Activated naive CD8-positive, alpha-beta T cell treated with anti-CD3 and anti-CD28 coated beads, Interleukin-2, amount 10 ng/mL, durations not matched to agents 7 days and 5 days (primary cell): Measurements from ENCODE around the gene NUDT7. TPM values are rescaled to one million over a fixed set of nuclear protein-coding genes. Genes with fewer than 3 reads are reported as not detected.

Source experiments
- ATAC-seq: fragments of 150-1000 bp; cut with Tn5 transposase; one replicate; pipeline ENCODE4 v1.10.0; 2021; ENCODE audit warnings: low read depth, moderate library complexity
- POLR2A ChIA-PET: fragments of 350-600 bp; sonication (Branson Sonifier 250); formaldehyde crosslinking; loops from one replicate; lab custom pipeline; 2021; ENCODE audit warnings: antibody characterized with exemption; lab: Charles Lee
- DNase-seq: peaks from one replicate; pipeline ENCODE4 v3.0.0; 2021
- H3K27ac Mint-ChIP-seq: one replicate; pipeline ENCODE4 v1.8.0; 2022; ENCODE audit warnings: mild to moderate bottlenecking, mixed read lengths
- H3K27me3 Mint-ChIP-seq: one replicate; pipeline ENCODE4 v1.8.0; 2022; ENCODE audit warnings: mild to moderate bottlenecking, moderate library complexity, mixed read lengths
- H3K36me3 Mint-ChIP-seq: one replicate; pipeline ENCODE4 v1.8.0; 2021; ENCODE audit warnings: mild to moderate bottlenecking, mixed read lengths
- H3K4me1 Mint-ChIP-seq: one replicate; pipeline ENCODE4 v1.8.0; 2021; ENCODE audit warnings: mixed read lengths
- H3K4me3 Mint-ChIP-seq: one replicate; pipeline ENCODE4 v1.8.0; 2022; ENCODE audit warnings: mild to moderate bottlenecking, moderate library complexity, mixed read lengths
- H3K9me3 Mint-ChIP-seq: one replicate; pipeline ENCODE4 v1.8.0; 2021; ENCODE audit warnings: mixed read lengths
- total RNA-seq, 2 experiments: library from RNA; stranded (reverse); gene quantifications; one replicate each; pipeline ENCODE4 v1.2.3, GENCODE V29; 2021

NUDT7 gene
- total RNA-seq, 2 experiments from 2014 or later = 4.1 to 4.5 TPM

GRCh38 chr16:77739559-77739892 lies 17.2 kb downstream of the NUDT7 start:
- H3K36me3 Mint-ChIP-seq = peaks cover 2% of the 10 kb centered on the region
- POLR2A ChIA-PET = no interaction called here
- H3K9me3 Mint-ChIP-seq = peaks cover 4% of the 10 kb centered on the region
- ATAC-seq (no peak), DNase-seq (no peak)
- peaks cover 5% of the 10 kb centered on the region for H3K4me1 Mint-ChIP-seq
- no peak overlapping the region for H3K4me3 Mint-ChIP-seq
- H3K27me3 Mint-ChIP-seq = no peaks in the 10 kb centered on the region
- H3K27ac Mint-ChIP-seq = no peak overlapping the region

DNA sequence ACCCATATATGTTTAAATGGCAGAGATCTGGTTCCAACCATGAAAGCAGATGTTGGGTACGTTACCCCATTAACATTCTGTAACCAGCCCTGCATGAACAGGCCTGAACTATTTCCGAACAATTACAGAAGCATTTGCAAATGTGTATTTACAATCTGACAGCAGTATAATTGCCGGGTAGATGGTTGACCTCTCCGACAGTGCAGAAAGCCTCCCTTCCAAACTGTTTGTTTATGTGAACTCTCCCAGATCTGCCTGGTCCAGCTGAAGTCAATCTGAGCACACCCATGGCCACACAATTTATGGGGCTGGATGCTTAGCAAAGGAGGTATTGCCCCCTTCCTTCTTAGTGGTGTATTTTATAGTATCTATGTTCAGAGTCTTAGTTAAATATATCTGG lies 21.8 kb downstream of the NUDT7 start:
- Mint-ChIP-seq H3K36me3 (no peaks in the 10 kb centered on the region), H3K4me3 (no peak overlapping the region), H3K9me3 (no peaks in the 10 kb centered on the region), H3K27ac (no peak overlapping the region), H3K4me1 (no peaks in the 10 kb centered on the region), H3K27me3 (peaks cover 11% of the 10 kb centered on the region)
- POLR2A ChIA-PET = no interaction called here
- no peak for ATAC-seq
- no peak for DNase-seq

DNA sequence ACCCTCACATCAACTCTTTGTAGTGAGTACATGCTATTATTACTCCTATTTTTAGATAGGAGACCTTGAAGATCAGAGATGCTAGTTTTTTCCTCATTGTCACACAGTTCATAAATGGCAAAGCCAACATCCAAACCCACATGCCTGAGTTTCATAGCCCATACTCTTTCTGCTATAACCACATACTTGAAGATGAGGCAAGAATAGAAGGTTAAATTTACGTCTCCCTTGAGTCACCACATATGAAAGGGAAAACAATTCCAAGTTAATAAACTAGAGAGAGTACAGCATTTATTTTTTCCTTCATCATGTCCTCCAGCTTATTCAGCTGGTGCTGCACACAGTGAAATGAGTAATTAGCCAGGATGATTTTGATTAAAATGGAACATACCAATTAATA lies 23.7 kb downstream of the NUDT7 start:
- ATAC-seq = no peak
- POLR2A ChIA-PET = no interaction called here
- no peak overlapping the region for H3K27ac Mint-ChIP-seq

GRCh38 chr16:77748421-77749005 lies 26.2 kb downstream of the NUDT7 start:
- POLR2A ChIA-PET = no interaction called here
- Mint-ChIP-seq H3K27me3 (peaks cover 21% of the 10 kb centered on the region), H3K27ac (no peak overlapping the region), H3K4me1 (no peaks in the 10 kb centered on the region), H3K9me3 (no peaks in the 10 kb centered on the region), H3K4me3 (no peak overlapping the region), H3K36me3 (no peaks in the 10 kb centered on the region)
- DNase-seq (no peak), ATAC-seq (no peak)

More for the DNA sequence above, 23.7 kb downstream of the NUDT7 start:
- no peak for DNase-seq
- Mint-ChIP-seq H3K4me1 (no peaks in the 10 kb centered on the region), H3K27me3 (peaks cover 14% of the 10 kb centered on the region), H3K36me3 (no peaks in the 10 kb centered on the region), H3K9me3 (no peaks in the 10 kb centered on the region), H3K4me3 (no peak overlapping the region)

GRCh38 chr16:77749415-77749814 lies 27.1 kb downstream of the NUDT7 start:
- Mint-ChIP-seq H3K4me3 (no peak overlapping the region), H3K9me3 (no peaks in the 10 kb centered on the region), H3K4me1 (no peaks in the 10 kb centered on the region), H3K27ac (no peak overlapping the region), H3K36me3 (no peaks in the 10 kb centered on the region), H3K27me3 (peaks cover 26% of the 10 kb centered on the region)
- POLR2A ChIA-PET = no interaction called here
- no peak for ATAC-seq
- DNase-seq = no peak

DNA sequence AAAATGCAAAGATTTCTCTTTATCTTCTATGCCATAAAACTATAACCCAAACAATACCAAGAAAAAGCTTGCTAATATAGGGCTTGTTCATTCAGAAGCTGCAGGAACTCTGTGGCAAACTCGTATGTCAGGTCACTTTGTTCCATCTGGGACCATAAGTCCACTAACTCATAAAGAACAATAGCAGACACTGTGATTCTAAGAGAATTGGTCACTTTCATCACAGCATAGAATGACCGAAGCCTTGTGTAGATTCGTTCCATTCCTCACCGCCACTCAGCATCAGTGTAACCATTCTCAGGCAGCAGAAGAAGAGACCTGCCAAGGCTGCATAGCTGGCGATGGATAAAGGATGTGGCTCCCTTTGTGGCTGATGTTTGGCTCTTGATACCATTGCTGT lies 35.7 kb downstream of the NUDT7 start:
- Mint-ChIP-seq H3K9me3 (no peaks in the 10 kb centered on the region), H3K27me3 (peaks cover 9% of the 10 kb centered on the region), H3K4me3 (no peak overlapping the region), H3K36me3 (no peaks in the 10 kb centered on the region), H3K4me1 (no peaks in the 10 kb centered on the region), H3K27ac (no peak overlapping the region)
- ATAC-seq (no peak), DNase-seq (no peak)
- POLR2A ChIA-PET = no interaction called here

- no peak for ATAC-seq
- no peak overlapping the region for H3K4me3 Mint-ChIP-seq
- H3K27ac Mint-ChIP-seq = no peak overlapping the region
- H3K4me1 Mint-ChIP-seq = no peaks in the 10 kb centered on the region
- POLR2A ChIA-PET = no interaction called here
- DNase-seq = no peak
- no peaks in the 10 kb centered on the region for H3K9me3 Mint-ChIP-seq
- H3K36me3 Mint-ChIP-seq = no peaks in the 10 kb centered on the region
- peaks cover 7% of the 10 kb centered on the region for H3K27me3 Mint-ChIP-seq
These were observed 36.2 kb downstream of the NUDT7 start for GRCh38 chr16:77758508-77758907.

GRCh38 chr16:77759201-77759600 lies 36.9 kb downstream of the NUDT7 start:
- H3K27ac Mint-ChIP-seq = no peak overlapping the region
- ATAC-seq = no peak
- H3K36me3 Mint-ChIP-seq = no peaks in the 10 kb centered on the region
- H3K4me3 Mint-ChIP-seq = no peak overlapping the region
- no peaks in the 10 kb centered on the region for H3K9me3 Mint-ChIP-seq
- DNase-seq = no peak
- POLR2A ChIA-PET = no interaction called here
- peaks cover 2% of the 10 kb centered on the region for H3K27me3 Mint-ChIP-seq
- no peaks in the 10 kb centered on the region for H3K4me1 Mint-ChIP-seq

DNA sequence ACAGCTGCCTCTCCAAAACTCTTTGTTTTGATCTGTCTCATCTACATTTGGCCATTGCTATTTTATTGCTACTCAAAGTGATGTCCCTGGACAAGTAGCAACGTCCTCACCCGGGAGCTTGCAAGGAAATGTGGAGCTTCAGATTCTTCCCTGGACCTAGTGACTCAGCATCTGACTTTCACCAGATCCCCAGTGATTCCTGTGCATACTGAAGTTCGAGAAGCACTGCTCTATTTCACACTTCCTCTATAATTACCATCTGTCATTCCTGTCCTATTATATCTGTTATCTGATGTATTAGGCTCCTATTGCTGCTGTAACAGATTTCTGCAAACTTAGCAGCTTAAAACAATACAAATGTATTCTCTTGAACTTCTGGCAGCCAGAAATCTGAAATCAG lies 37.5 kb downstream of the NUDT7 start:
- POLR2A ChIA-PET = no interaction called here
- H3K27ac Mint-ChIP-seq = no peak overlapping the region

GRCh38 chr16:77760800-77761199 lies 38.5 kb downstream of the NUDT7 start:
- POLR2A ChIA-PET = no interaction called here
- no peak for ATAC-seq
- Mint-ChIP-seq H3K27ac (no peak overlapping the region), H3K9me3 (no peaks in the 10 kb centered on the region), H3K36me3 (no peaks in the 10 kb centered on the region), H3K27me3 (peaks cover 2% of the 10 kb centered on the region), H3K4me3 (no peak overlapping the region), H3K4me1 (no peaks in the 10 kb centered on the region)
- DNase-seq = no peak

More for the DNA sequence above, 37.5 kb downstream of the NUDT7 start:
- Mint-ChIP-seq H3K27me3 (peaks cover 2% of the 10 kb centered on the region), H3K4me1 (no peaks in the 10 kb centered on the region), H3K9me3 (no peaks in the 10 kb centered on the region), H3K36me3 (no peaks in the 10 kb centered on the region), H3K4me3 (no peak overlapping the region)
- no peak for DNase-seq
- no peak for ATAC-seq

- Mint-ChIP-seq H3K4me1 (no peaks in the 10 kb centered on the region), H3K27me3 (peaks cover 2% of the 10 kb centered on the region), H3K27ac (no peak overlapping the region), H3K4me3 (no peak overlapping the region), H3K9me3 (no peaks in the 10 kb centered on the region), H3K36me3 (no peaks in the 10 kb centered on the region)
- POLR2A ChIA-PET = no interaction called here
- DNase-seq = no peak
- ATAC-seq = no peak
These were observed 38.9 kb downstream of the NUDT7 start for GRCh38 chr16:77761204-77761603.

DNA sequence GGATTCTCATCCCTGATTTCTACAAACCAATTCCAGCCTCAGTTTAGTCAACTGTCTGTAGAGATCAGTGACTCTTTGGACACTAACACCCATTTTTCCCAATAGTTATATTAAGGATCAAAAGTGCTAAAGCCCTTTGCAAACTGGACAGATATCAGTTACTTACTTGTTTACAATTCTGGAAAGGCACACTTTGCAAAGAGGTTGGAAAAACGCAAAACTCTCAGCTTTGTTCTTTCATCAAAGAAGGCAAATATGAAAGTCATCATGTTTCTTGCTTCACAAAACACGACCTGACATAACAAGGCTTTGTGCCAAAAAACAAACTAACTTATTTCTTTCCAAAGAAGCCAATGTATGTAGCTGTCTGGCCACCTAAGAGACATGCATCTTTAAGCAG lies 39.9 kb downstream of the NUDT7 start:
- ATAC-seq (no peak), DNase-seq (no peak)
- H3K27ac Mint-ChIP-seq = no peak overlapping the region
- peaks cover 2% of the 10 kb centered on the region for H3K27me3 Mint-ChIP-seq
- H3K4me3 Mint-ChIP-seq = no peak overlapping the region
- no peaks in the 10 kb centered on the region for H3K36me3 Mint-ChIP-seq
- POLR2A ChIA-PET = no interaction called here
- H3K4me1 Mint-ChIP-seq = no peaks in the 10 kb centered on the region
- no peaks in the 10 kb centered on the region for H3K9me3 Mint-ChIP-seq

GRCh38 chr16:77763994-77764393 lies 41.7 kb downstream of the NUDT7 start:
- H3K27ac Mint-ChIP-seq = no peak overlapping the region
- H3K4me3 Mint-ChIP-seq = no peak overlapping the region
- POLR2A ChIA-PET = no interaction called here
- peaks cover 3% of the 10 kb centered on the region for H3K27me3 Mint-ChIP-seq
- DNase-seq (no peak), ATAC-seq (no peak)
- no peaks in the 10 kb centered on the region for H3K36me3 Mint-ChIP-seq
- H3K4me1 Mint-ChIP-seq = no peaks in the 10 kb centered on the region
- no peaks in the 10 kb centered on the region for H3K9me3 Mint-ChIP-seq

DNA sequence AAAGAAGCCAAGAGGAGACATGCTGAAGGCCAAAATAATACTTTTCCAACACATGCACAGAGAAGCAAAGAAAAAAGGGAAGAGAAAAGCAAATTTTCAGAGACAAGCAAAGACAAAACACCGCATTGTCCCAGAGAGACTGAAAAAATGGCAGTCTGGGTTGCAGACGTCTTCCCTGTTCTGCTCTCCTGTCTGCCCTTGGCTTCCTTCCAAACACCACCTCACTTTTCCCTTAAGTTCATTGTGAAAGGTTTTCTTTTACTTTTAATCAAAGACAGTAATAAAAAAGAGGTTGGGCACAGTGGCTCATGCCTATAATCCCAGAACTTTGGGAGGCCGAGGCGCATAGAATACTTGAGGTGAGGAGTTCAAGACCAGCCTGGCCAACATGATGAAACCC lies 44.9 kb downstream of the NUDT7 start:
- no peak for ATAC-seq
- Mint-ChIP-seq H3K27me3 (peaks cover 2% of the 10 kb centered on the region), H3K4me3 (no peak overlapping the region), H3K4me1 (no peaks in the 10 kb centered on the region), H3K9me3 (no peaks in the 10 kb centered on the region), H3K36me3 (no peaks in the 10 kb centered on the region), H3K27ac (no peak overlapping the region)
- POLR2A ChIA-PET = no interaction called here
- DNase-seq = no peak

GRCh38 chr16:77767826-77768225 lies 45.5 kb downstream of the NUDT7 start:
- no peak overlapping the region for H3K27ac Mint-ChIP-seq
- H3K27me3 Mint-ChIP-seq = peaks cover 2% of the 10 kb centered on the region
- no peak for ATAC-seq
- H3K9me3 Mint-ChIP-seq = no peaks in the 10 kb centered on the region
- H3K4me3 Mint-ChIP-seq = no peak overlapping the region
- H3K36me3 Mint-ChIP-seq = no peaks in the 10 kb centered on the region
- H3K4me1 Mint-ChIP-seq = no peaks in the 10 kb centered on the region
- POLR2A ChIA-PET = no interaction called here
- DNase-seq = no peak
